Measurements from ENCODE around the gene PLA2G7.
"Not testable (repeated sequence)": the region's sequence is repeated elsewhere in the genome, so short reads cannot be mapped to it uniquely, and the experiment has no call there.

Gene PLA2G7

DNA sequence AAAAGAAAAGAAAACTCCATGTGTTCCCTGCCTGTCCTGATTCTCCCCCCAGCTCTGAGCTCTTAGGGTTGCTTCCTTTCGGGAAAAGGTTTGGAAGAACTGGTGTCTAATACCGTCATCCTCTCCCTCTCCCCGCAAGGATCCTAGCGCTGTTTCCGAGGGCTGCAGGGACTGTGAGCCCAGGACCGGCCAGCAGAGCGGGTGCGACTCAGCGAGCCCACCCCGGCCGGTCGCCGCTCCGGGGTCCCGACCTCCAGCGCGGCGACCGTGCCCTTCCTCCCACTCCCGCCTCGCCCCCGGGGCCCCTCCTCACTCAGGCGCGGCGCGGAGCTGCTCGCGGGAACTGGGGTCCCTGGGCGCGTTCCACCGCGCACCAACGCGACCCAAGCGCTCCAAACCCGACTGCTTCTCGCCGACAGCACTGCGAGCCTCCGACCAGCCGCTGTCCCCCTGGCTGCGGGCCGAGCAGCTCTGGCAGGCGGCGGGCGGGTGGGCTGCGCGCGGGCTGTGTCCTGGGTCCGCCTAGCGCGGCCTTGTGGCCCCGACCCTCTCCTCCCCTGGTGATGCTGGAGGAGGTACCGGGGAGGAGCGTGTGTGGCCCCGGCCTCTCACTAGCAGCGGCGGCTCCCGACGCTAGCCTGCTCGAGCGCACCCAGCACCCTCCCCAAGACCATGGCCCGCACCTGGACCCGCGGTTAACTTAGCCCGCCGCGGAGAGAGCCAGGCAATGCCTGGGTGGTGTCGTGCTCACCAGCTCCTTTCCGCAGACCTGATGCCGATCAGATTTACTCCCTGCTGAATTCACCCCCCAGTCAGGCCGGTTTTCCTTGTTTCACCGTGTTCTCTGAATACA, at the start of gene PLA2G7:
Gene PLA2G7 (minus strand): TSS at position 509 of the 853 bp plus-strand sequence. CDS start 12,484 bp downstream, outside the sequence.
- DNase-seq (ENCODE audit: extremely low read depth in 1 of 2, low read depth in 1 of 2), result no peak

DNA sequence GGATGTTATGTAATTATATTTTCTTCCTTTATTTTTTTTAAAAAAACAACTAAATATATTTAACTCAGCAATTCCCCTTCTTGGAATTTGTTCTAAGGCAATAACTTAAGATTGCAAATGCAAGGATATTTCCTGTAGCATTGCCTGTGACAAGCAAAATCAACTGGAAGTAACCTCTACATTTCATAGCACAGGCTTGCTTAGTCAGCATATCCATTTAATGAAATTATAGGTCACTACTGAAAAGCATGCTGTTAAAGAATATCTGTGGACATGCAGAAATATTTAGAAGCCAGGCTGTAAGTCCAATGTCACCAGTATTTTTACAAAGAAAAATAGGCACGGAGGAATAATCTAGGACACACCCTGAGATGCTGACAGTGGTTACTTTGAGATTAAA, 49.4 kb upstream of the PLA2G7 start:
- no peak for DNase-seq (ENCODE audit: extremely low read depth in 1 of 2, low read depth in 1 of 2)

DNA sequence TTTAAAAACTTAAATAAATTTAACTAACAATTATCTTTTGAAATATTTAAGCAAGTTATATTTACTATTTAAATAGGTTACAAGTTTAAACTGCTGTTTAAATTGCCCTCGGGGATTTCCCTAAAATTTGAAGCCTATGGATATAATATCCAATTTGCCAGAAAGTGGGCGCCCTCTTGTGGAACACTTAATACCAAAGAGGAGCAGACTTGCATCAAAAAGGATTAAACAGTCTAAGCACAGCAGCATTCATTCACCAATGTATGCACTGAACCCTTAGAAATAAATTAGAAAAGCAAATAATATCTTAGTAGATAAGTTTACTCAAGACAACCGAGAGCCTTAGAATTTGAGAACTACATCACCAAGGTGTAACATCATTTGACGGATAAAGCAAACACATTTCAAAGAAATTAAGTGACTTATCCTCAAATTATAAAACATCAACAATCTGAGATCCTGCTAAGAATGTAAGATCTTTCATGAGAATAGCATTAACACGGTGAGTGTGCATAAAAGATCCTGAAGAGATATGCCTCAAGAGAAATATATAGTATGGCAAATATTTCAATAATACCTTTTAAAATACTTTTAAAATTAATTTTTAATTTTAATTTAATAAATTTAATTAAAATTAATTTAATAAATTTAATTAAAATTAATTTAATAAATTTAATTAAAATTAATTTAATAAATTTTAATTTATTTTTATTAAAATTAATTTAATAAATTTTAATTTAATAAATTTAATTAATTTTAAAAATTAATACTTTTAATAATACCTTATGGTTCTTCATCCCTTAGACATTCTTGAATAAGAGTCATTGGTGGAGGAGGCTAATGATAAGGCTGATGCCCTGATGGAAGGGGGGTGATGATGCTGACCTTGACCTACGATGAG, 46.6 kb upstream of the PLA2G7 start:
- peak in 1 of 2 donors; percentile 14 for DNase-seq (ENCODE audit: extremely low read depth in 1 of 2, low read depth in 1 of 2)

DNA sequence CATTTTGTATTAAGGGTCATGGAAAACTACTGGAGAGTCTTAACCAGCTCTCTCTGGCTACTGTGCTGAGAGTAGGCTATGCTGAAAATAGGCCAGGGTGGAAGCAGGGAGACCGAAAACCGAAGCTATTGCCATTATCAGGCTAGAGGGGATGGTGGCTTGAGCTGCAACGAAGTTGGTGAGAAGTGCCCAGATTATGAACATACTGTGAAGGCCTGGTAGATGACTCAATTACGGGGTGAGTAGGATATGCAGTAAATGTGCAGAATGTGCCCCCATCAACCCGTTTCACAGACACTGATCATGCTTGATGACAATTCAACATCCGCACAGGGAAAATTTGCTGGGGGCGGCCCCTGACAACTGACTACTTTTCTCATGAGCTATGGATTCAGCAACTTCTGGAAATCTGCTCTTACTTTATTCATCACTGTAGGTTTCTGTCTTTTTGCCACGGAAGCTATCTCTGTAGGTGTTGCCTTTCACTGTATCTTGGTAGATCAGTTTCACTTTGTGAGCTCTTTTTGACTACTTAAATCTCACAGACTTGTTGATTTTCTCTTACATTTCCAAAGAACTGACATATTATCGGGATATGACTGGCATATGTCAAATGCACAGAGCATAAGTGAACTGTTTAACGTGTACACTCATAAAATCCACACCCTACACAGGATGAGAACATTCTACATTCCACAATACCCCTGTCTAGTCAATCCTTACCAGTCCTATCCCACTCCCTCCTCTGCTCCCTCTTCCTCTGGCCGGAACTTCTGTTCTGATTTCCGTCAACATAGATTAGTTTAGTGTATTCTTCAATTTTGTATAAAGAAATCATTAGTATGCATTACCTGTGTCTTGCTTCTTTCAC, 42.5 kb upstream of the PLA2G7 start:
- no peak for DNase-seq (ENCODE audit: extremely low read depth in 1 of 2, low read depth in 1 of 2)

DNA sequence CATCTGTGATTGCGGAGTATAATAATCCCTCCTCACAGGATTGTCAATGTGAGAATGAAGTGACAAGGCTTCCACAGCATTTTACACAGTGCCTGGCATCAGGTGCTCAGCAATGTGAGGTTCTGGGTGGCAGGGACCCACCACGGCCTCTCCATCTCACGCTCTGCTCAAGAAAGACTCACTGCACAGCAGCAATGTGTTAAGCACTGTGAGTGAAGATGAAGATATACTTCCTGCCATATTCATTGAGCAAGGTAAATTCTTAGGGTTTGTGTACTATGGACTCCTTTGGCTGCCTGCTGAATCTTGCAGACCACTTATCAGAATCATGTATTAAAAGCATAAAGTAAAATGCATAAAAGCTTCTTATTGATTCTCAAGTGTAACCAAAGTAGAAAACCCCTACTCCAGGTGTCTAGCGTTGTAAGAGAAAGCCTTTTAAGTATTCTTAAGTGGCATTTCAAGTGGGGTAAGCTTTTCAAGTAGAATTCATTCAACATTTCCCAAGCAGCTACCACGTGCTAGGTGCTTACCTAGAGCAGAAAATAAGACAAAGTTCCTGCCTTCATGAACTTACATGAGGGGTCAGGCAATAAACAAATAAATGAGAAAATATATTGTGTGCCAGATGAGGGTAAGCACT, 41.0 kb upstream of the PLA2G7 start:
- DNase-seq (ENCODE audit: extremely low read depth in 1 of 2, low read depth in 1 of 2), result no peak

DNA sequence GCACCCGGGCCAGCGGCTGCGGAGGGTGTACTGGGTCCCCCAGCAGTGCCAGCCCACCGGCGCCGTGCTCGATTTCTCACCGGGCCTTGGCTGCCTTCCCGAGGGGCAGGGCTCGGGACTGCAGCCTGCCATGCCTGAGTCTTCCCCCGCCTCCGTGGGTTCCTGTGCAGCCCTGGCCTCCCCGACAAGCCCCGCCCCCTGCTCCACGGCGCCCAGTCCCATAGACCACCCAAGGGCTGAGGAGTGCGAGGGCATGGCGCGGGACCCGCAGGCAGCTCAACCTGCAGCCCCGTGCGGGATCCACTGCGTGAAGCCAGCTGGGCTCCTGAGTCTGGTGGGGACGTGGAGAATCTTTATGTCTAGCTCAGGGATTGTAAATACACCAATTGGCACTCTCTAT, 39.6 kb upstream of the PLA2G7 start:
- not testable (repeated sequence) for DNase-seq (ENCODE audit: extremely low read depth in 1 of 2, low read depth in 1 of 2)

DNA sequence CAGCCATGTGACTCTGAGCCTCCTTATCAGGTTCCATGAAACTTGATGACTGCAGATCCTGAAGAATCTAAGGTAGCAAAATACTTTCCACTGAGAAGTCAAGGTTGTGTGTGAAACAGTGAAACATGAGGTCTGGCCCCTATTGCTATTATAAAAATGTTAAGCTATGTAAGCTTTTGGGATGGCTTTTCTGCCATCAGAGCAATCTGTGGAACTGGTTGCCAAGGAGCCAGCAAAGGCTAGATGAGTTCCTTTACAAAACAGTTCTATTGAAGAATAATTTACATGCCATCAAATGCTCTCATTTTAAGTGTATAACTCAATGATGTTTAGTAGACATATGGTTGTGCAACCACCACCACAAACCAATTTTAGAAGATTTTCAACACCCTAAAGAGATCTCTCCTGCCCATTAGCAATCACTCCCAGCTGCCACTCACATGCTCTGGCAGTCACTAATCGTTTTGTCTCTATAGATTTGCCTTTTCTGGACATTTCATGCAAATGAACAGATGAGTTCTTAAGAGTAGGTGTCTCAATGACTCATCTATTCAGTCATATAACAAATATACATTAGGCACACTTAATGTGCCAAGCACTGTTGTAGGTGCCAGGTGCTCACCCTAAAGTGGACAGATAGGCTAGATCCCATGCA, 38.2 kb upstream of the PLA2G7 start:
- DNase-seq (ENCODE audit: extremely low read depth in 1 of 2, low read depth in 1 of 2), result no peak

DNA sequence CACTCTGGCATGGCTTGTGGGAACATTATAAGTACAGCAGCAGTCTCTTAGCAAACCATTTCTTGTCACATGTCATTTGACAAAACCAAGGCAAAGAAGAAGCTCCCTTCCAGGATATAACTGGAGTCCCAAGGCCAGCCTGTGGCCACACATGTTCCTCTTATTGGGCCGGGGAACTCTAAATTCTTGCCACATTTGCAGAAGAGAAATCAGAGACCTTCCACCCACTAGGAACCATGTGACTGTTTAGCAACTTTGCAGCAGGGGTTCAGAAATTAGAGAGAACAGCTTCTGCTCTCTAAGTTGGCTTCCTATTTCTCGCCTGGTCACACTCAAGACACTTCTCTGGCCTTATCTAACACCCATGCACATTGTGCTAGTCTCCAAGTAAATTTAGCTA, 37.6 kb upstream of the PLA2G7 start:
- DNase-seq (ENCODE audit: extremely low read depth in 1 of 2, low read depth in 1 of 2), result no peak

DNA sequence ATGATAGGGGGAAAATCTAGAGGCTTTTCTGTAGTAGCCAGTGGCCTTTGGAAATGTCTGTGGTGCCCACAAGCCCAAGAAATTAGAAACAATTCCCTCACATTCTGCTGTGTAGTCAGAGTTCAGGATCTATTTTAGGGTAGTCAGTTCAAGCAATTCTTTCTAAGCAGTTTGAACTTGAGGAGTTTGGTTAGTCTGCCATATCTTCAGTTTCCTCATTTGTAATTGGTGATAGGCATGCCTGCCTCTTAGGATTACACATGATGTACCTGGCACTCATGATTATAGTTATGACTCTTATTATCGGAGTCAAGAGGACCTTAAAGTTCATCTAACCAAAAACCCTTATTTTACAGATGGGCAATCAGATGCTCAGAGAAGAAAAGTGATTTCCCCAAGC, 36.8 kb upstream of the PLA2G7 start:
- DNase-seq (ENCODE audit: extremely low read depth in 1 of 2, low read depth in 1 of 2), result no peak

DNA sequence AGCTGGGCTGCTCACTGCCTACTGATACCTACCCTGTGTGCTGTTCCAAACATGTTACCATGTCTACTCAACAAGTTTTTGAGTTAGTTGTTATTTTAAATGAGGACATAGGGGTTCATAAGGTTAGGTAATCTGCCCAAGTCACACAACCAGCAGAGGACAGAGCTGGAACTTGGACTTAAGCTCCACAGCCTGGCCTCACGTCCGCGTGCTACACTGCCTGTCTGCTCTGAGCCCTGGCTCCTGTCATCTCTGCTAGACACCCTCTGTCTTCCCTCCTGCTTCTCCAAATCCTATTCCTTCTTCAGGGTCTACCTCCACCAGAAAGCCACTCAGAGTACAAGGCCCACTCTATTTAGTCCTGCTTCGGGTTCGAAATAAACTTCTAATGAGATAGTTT, 29.8 kb upstream of the PLA2G7 start:
- no peak for DNase-seq (ENCODE audit: extremely low read depth in 1 of 2, low read depth in 1 of 2)

DNA sequence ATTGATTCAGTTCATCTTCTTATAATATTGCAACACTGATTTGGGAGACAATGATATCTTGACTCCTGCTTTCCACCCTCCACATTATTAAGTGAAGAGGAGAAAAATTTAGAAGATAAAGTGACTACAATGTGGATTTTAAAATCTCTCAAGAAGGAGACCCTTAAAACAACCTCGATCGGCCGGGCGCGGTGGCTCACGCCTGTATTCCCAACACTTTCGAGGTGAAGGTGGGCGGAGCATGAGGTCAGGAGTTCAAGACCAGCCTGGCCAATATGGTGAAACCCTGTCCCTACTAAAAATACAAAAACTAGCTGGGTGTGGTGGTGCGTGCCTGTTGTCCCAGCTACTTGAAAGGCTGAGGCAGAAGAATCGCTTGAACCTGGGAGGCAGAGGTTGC, 29.1 kb upstream of the PLA2G7 start:
- DNase-seq (ENCODE audit: extremely low read depth in 1 of 2, low read depth in 1 of 2), result not testable (repeated sequence)

DNA sequence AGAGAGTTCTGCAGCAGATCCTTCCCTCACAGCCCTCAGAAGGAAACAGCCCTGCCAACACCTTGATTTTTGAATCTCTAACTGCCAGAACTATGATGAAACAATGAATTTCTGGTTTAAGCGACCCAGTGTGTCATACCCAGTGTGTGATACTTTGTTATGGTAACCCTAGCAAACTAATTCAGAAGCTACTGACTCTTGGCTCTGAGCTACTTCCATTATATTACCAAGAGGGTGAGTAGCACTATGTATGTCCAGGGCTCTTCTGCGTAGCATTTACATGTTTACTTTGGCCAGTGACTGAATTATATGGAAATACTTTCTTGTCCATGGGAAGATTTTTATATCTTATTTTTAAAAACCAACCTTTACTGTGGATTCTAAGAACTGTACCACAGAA, 28.3 kb upstream of the PLA2G7 start:
- no peak for DNase-seq (ENCODE audit: extremely low read depth in 1 of 2, low read depth in 1 of 2)

DNA sequence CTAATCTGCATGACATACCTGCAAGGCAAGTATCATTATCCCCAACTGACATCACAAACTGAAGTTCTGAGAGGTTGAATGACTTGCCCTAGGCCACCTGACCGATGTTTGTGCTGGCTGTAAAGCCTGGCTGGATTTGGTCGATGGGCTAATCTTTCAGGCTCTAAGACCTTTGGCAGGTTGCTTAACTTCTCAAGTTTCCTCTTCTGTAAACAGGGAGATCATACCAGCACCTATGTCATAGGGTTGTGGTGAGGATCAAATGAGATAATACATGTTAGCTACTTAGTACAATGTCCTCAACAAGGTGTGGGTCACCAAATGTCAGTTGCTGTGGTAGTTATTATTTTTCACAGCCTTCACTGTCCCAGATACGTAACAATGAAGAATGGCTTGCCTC, 25.8 kb upstream of the PLA2G7 start:
- DNase-seq (ENCODE audit: extremely low read depth in 1 of 2, low read depth in 1 of 2), result no peak

DNA sequence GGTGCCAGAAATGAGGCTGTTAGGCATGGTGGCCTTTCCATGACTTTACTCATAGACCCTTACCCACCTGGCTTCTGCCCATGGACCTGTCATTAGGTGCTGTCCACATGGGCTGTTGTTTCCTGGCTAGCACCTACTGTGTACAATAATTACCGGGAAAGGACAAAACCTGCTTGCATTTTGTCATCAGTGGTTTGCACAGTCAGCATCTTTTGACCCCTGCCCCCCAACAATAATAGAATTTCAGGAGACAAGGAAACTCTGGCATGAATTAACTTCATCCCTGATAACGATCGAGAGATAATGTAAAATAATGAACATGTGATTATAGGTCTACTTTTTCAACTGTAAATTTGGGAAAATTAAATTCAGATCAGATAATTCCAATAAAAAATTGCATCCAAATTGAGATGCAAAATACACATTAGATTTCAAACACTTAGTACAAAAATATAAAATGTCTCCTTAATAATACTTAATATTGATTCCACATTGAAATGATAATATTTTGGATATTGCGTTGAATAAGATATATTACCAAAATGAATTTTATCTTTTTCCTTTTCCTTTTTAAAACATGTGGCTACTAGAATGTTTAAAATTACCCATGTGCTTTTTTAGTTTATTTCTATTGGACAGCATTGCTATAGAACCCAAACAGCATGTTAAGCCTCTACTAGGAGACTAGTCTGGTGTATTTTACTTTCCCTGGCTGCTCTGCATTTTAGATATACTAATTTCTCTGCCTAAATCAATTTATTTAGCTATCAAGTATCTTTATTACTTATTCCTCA, 24.0 kb upstream of the PLA2G7 start:
- DNase-seq (ENCODE audit: extremely low read depth in 1 of 2, low read depth in 1 of 2), result no peak

DNA sequence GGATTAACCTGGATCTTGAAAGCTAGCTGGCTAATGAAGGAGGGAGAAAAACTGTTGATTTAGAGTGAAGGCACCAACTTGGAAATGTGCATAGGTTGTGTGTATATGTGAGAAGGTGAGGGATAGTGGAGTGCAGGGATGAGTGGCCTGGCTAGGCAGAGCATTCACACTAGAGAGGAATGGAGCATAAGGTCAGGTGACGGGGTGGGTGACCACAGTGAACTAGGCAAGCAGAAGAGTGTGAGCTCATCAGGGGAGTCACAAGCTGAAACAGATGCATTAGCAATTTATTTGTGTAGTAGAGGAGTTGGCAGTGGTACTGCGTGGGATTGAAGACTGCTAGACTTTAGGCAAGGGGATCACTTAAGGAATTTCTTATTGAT, 22.0 kb upstream of the PLA2G7 start:
- no peak for DNase-seq (ENCODE audit: extremely low read depth in 1 of 2, low read depth in 1 of 2)

DNA sequence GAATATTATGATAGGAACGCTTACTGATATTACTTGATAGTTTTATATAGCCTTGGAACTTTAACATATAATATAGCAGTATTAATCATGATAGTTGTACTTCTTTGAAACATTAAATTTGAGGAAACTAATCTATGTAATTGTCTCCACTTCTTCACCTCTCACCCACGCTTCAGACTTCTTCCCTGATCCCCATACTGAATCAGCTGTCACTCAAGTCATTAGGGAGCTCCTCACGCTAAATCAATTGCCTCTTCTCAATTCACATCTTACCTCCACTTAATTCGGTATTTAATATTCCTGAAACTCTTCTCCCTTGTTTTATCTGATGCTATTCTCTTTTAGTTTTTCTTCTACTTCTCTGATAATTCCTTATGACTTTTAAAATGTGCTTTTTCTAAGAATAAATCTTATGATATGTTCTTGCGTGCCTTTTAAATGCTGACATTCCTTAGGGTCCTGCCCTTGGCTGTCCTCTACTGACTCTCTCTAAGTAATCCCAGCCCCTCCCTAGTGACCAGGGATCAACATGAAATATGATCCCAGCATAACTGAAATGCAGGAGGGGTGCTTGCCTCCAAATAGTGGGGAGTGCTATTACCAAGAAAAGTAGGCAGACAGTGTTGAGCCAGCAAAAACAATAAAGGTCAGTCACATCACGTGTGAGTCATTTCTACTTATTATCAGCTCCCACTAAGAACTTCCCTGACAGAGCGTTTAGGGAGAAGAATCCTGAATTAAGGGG, 21.5 kb upstream of the PLA2G7 start:
- no peak for DNase-seq (ENCODE audit: extremely low read depth in 1 of 2, low read depth in 1 of 2)

DNA sequence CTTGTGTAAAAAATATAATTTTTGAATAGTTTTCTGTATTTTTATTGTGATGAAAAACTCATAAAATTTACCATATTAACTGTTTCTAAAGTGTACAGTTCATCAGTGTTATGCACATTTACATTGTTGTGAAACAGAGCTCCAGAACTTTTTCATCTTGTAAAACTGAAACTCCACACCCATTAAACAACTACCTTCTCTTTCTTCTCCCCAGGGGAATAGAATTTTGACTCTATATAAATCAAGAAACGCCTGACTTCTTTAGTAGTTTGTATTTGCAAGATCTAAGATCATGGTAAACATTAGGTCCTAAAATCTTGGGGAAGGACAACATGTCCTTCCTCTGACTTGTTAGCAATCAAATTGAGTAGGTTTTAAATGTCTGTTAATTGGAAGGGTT, 20.7 kb upstream of the PLA2G7 start:
- DNase-seq (ENCODE audit: extremely low read depth in 1 of 2, low read depth in 1 of 2), result no peak

DNA sequence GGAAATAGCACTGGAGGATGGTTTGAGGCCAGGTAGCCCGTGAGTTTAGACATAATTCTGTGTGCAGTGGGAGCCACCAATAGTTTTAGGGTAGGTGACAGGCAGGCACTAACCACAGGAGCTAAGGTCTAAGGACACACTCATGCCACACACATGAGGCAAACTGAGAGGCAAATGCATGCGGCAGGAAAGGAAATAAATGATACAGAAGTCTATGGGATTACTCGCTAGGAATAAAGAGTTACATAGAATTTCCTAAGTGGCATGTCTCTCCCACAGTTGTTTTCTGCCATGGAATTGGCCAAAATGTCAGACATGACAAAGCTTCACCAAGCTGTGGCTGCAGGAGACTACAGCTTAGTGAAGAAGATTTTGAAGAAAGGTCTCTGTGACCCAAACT, 16.5 kb upstream of the PLA2G7 start:
- DNase-seq (ENCODE audit: extremely low read depth in 1 of 2, low read depth in 1 of 2), result no peak

DNA sequence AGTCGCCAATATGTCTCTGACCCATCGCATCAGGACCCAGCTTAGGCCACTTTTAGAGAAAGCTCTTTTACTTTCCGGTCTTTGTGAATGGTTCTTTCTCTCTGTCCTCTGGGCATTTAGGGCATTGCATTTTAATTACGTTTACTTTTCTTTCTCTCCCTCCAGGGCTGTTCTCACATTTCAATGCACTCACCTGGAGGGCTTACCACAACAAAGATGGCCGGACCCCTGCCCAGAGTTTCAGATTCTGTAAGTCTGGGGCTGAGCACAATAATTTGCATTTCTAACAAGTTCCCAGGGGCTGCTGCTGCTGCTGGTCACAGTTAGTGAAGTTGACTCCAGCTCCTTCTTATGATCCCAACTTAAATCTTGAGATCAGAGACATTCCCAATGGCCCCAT, 14.6 kb upstream of the PLA2G7 start:
- DNase-seq (ENCODE audit: extremely low read depth in 1 of 2, low read depth in 1 of 2), result no peak
